ENCODE data around the gene BRINP1.

BRINP1 gene

DNA sequence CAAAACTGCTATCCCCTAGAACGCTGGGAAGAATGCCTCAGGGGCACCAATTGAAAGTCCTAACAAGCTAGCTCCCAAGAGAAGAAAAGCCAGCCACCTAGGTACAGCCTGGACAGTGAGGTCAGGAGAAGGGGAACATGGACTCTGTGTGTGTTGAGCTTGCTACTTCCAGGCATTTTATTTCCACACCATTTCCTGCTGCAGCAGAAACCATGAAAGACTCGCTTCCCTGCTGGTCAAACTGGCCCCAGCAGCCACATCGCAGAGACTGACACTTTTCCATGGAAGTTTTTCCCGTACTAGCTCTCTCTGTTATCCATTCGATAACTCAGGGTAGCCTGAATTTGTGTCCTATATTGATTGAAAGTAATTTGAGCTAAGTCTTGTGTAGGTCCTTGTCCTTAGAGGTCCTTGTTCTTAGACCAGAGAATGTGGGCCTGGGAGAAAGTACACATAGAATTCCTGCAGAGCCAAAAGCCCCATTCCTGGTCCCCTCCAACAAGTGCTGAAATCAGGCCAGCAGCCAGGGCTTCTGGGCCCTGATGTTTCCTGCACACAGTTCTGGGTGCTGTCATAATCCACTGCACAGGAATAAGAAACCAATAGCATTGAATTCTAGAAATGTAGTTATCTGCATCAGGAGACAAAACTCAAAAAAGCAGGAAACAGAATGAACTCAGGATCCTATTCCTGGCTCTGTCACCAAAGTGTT is 96.6 kb downstream of the BRINP1 start:
- Histone ChIP-seq H3K9me2 (replicated peaks; ENCODE audit: insufficient read depth, low read length) (no peaks in the 10 kb centered on the region), H3F3A (ENCODE audit: insufficient read depth) (no peaks in the 10 kb centered on the region), H3K27me3 (ENCODE audit: low read length) (no peaks in the 10 kb centered on the region), H3K79me2 (ENCODE audit: insufficient read depth, low read length) (no peaks in the 10 kb centered on the region), H2AFZ (ENCODE audit: low read depth, low read length, severe bottlenecking) (no peak overlapping the region), H4K20me1 (ENCODE audit: low read depth, low read length) (no peaks in the 10 kb centered on the region), H3K4me2 (ENCODE audit: low read depth, low read length, poor library complexity, severe bottlenecking) (no peak overlapping the region), H3K9me3 (ENCODE audit: insufficient read depth, low read length) (no peaks in the 10 kb centered on the region), H3K4me3 (ENCODE audit: insufficient read depth, low read length, poor library complexity, severe bottlenecking) (no peak overlapping the region), H3K27ac (ENCODE audit: low read depth, low read length) (no peak overlapping the region), H3K36me3 (ENCODE audit: low read length) (no peaks in the 10 kb centered on the region), H3K9ac (ENCODE audit: low read length) (no peak overlapping the region)
- TF ChIP-seq, protein P1, sequence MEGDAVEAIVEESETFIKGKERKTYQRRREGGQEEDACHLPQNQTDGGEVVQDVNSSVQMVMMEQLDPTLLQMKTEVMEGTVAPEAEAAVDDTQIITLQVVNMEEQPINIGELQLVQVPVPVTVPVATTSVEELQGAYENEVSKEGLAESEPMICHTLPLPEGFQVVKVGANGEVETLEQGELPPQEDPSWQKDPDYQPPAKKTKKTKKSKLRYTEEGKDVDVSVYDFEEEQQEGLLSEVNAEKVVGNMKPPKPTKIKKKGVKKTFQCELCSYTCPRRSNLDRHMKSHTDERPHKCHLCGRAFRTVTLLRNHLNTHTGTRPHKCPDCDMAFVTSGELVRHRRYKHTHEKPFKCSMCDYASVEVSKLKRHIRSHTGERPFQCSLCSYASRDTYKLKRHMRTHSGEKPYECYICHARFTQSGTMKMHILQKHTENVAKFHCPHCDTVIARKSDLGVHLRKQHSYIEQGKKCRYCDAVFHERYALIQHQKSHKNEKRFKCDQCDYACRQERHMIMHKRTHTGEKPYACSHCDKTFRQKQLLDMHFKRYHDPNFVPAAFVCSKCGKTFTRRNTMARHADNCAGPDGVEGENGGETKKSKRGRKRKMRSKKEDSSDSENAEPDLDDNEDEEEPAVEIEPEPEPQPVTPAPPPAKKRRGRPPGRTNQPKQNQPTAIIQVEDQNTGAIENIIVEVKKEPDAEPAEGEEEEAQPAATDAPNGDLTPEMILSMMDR (IDR thresholded peaks at IDR 0.05; ENCODE audit: insufficient read depth, low read length, poor library complexity, severe bottlenecking) = no peak
- no peak for TF ChIP-seq EZH2phosphoT487 (conservative IDR thresholded peaks at IDR 0.05; ENCODE audit: low read length)

DNA sequence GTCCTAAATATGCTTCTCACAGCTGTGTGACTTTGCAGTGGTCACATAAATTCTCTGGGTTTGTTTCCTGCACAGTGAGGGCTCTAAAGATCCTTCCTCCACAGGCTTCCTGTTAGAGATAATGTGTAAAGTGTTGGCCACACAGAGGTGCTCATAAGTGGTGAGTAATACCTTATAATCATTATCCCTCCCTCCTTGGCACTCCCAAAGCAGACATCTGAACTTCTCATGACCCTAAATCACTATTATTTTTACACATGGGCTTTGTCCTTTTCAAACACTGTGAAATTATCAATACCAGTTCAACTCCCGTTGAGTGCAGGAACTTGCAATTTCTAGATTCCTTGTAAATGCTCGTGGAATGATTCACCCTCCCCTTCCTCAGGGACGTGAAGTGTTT is 100.2 kb downstream of the BRINP1 start:
- Histone ChIP-seq H3K36me3 (ENCODE audit: low read length) (no peaks in the 10 kb centered on the region), H3K27ac (ENCODE audit: low read depth, low read length) (no peak overlapping the region), H3K4me3 (ENCODE audit: insufficient read depth, low read length, poor library complexity, severe bottlenecking) (no peak overlapping the region), H3F3A (ENCODE audit: insufficient read depth) (no peaks in the 10 kb centered on the region), H3K9me3 (ENCODE audit: insufficient read depth, low read length) (no peaks in the 10 kb centered on the region), H2AFZ (ENCODE audit: low read depth, low read length, severe bottlenecking) (no peak overlapping the region), H3K9me2 (replicated peaks; ENCODE audit: insufficient read depth, low read length) (no peaks in the 10 kb centered on the region), H3K9ac (ENCODE audit: low read length) (no peak overlapping the region), H4K20me1 (ENCODE audit: low read depth, low read length) (no peaks in the 10 kb centered on the region), H3K4me2 (ENCODE audit: low read depth, low read length, poor library complexity, severe bottlenecking) (no peak overlapping the region), H3K79me2 (ENCODE audit: insufficient read depth, low read length) (no peaks in the 10 kb centered on the region), H3K27me3 (ENCODE audit: low read length) (no peaks in the 10 kb centered on the region)
- TF ChIP-seq, protein P1 (IDR thresholded peaks at IDR 0.05; ENCODE audit: insufficient read depth, low read length, poor library complexity, severe bottlenecking) = no peak
- TF ChIP-seq EZH2phosphoT487 (conservative IDR thresholded peaks at IDR 0.05; ENCODE audit: low read length) = no peak

DNA sequence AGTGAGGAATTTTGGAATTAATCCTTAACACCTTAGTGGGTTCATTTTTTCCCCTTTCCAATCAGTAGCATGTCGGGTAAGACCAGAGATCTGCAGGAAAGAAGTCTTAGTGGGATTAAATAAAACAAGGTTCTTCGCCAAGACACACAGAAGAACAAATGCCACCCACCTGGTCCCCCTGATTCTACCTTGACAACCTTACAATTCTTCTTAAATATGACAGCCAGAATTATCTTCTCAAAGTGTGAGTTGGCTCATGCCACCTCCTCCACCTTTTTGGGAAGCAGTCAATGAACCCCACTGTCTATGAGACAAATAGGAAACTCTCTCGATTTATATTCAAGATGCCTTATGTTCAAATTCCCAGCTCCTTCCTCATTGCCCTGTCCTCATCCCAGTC is 105.1 kb downstream of the BRINP1 start:
- no peak overlapping the region for H3K4me2 ChIP-seq (ENCODE audit: low read depth, low read length, poor library complexity, severe bottlenecking)
- no peaks in the 10 kb centered on the region for H4K20me1 ChIP-seq (ENCODE audit: low read depth, low read length)
- H3K9ac ChIP-seq (ENCODE audit: low read length) = no peak overlapping the region
- no peaks in the 10 kb centered on the region for H3K79me2 ChIP-seq (ENCODE audit: insufficient read depth, low read length)
- H3K27ac ChIP-seq (ENCODE audit: low read depth, low read length) = no peak overlapping the region
- H2AFZ ChIP-seq (ENCODE audit: low read depth, low read length, severe bottlenecking) = no peak overlapping the region
- no peaks in the 10 kb centered on the region for H3K27me3 ChIP-seq (ENCODE audit: low read length)
- H3K36me3 ChIP-seq (ENCODE audit: low read length) = no peaks in the 10 kb centered on the region
- TF ChIP-seq, protein P1 (IDR thresholded peaks at IDR 0.05; ENCODE audit: insufficient read depth, low read length, poor library complexity, severe bottlenecking) = no peak
- TF ChIP-seq EZH2phosphoT487 (conservative IDR thresholded peaks at IDR 0.05; ENCODE audit: low read length) = no peak
- H3K4me3 ChIP-seq (ENCODE audit: insufficient read depth, low read length, poor library complexity, severe bottlenecking) = no peak overlapping the region
- H3F3A ChIP-seq (ENCODE audit: insufficient read depth) = no peaks in the 10 kb centered on the region
- no peaks in the 10 kb centered on the region for H3K9me2 ChIP-seq (replicated peaks; ENCODE audit: insufficient read depth, low read length)
- H3K9me3 ChIP-seq (ENCODE audit: insufficient read depth, low read length) = no peaks in the 10 kb centered on the region
